Left renal cortex interstitium (tissue), 4 donors: ENCODE data around the gene RESF1. TPM values are rescaled to one million over a fixed set of nuclear protein-coding genes. Genes with fewer than 3 reads are reported as not detected.

Experiments
- DNase-seq, 4 donors: peaks; one replicate each; pipeline ENCODE4 v3.0.0-alpha.2; 2013; ENCODE audit warnings: low read depth in 4 of 4, low spot score in 2 of 4, missing footprints in 1 of 4
- polyA plus RNA-seq, 4 donors: library from polyadenylated mRNA; unstranded; fragments of 120-200 nt; gene quantifications; one replicate each; pipeline ENCODE4 v1.2.1, GENCODE V29; 2013; ENCODE audit not compliant: insufficient read length in 4 of 4

Gene RESF1
- polyA plus RNA-seq, 4 donors, result 44.9 to 62.2 (median 50.9) TPM

DNA sequence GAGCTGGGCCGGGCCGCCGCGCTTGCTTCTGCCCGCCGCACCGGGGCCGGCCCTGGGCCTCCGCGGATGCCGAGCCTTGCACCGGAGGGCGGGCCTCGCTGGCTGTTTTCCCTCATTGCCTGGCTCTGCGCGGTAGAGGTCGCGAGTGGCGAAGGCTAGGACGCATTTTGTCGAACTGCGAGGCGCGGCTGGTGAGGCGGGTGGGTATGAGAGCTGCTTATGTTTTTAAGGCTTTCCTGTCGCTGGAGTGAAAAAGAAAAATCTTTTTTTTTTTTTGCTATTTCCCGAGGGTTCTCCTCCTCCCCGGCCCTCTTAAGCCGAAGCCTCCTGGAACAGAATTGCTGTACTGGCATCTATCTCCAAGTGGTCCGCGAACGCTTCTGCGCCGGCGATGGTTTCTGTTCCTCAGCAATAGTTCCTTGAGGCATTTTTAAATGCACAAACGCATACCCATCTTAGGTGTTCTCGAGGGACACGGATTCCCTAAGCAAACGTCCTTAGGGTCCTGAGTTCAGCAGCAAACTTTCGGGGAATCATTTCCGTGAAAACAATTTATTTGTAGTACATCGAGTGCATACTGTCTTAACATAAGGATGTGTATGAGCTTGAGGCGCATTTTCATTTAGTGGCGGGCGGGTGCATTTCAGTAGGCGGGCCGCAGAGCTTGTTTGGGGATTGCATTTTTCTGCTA lies 631 bp downstream of the RESF1 start:
- DNase-seq, result peak in 3 of 4 donors; percentile 47 to 72 (median 54)

DNA sequence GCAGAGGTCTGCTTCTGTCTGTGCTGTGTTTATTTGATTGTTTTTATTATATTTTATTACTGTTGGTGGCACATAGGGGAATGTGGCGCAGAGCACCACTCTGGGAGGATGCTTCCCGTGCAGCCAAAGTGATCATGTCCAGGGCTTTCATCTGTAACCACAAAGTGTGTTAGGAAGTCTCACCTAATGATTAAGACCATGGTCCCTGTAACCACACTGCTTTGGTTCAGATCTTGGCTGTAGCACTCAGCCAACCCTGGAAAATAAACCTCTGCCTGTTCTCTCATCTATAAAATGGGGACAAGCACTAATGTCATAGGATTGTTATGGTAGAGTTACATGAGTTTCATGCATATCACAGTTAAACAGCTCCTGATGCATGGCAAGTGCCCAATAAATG lies 1.9 kb downstream of the RESF1 start:
- no peak for DNase-seq

DNA sequence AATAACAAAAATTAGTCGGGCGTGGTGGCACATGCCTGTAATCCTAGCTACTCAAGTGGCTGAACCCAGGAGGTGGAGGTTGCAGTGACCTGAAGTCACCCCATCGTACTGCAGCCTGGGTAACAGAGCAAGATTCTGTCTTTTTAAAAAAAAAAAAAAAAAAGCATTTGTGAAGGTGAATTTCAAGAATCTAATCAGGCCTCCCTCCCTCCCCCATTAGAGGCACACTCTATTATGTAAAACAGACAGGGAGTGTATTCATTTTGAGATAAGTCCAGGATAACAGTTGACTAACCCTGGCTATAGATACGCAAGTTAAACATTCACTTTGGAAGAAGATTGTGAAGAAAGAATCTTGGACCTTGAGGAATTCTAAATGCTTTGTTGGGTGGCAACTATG lies 2.9 kb downstream of the RESF1 start:
- DNase-seq, result no peak

DNA sequence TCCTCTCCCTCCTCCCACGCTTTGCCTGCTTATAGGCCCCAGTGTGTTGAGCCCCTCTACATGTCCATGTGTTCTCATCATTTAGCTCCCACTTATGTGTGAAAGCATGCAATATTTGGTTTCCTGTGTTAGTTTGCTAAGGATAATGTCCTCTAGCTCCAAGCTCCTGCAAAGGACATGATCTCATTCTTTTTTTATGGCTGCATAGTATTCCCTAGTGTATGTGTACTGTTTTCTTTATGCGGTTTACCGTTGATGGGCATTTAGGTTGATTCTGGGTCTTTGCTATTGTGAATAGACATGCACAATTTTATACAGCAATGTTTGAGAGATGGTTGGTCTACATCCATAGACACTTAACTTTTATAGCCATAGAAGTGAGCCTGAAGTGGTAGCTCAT lies 5.1 kb downstream of the RESF1 start:
- no peak for DNase-seq

DNA sequence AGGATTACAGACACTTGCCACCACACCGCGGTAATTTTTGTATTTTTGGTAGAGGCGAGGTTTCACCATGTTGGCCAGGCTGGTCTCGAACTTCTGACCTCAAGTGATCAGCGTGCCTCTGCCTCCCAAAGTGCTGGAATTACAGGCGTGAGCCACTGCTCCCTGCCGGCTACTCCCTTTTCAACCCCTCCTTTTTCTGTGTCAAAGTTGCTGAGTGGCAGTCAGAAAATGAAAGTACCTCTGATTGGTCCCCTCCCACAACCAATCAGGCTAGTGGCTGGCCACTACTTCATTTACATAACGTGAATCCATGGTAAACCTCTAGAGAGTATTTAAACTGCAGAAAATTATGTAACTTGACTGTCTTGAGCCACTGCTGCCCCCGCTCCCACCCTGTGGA lies 5.9 kb downstream of the RESF1 start:
- no peak for DNase-seq

DNA sequence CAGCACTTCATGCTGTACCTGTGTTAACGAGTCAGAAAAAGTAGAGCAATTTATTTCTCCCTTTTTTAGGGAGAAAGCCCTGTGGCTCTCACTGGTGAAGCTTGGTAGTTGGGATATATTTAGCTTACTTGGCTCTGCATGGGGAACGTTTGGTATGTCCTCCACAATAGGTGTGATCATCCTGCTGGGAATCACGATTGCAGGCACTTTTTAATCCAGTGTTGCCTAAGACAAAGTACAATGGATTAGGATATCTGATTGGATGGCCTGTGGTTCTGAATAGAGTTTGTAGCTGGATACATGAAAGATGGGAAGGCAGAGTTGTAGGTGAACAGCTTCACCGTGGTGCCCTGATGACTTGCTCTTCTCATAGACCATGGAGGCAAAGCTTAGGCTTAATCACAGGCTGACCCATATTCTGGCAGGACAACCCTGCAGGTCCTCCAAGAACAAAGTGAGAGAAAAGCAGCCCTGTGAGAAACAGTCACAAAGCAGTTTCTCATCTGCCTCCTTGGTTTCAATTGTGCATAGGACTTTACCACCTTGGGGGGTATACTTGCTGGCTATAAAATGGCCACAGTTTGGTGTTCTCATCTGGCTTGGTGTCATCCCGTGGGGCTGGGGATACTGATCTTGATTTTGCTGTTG lies 7.5 kb downstream of the RESF1 start:
- DNase-seq, result no peak

DNA sequence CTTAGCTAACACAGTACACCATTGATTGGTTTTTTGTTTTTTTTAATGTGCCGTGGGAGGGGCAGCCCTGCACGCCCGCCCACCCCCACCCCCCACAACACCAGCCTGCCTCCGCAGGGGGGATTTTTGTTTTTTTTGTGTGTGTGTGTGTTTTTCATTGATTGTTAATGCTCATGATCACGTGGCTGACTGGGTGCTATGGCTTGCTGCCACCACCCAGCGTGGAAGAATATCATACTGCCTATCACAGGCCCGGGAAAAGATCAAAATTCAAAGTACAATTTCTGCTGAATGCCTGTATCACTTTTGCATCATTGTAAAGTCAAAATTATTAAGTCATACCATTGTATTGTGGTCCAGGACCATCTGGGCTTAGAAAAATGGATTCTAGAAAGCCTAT lies 8.3 kb downstream of the RESF1 start:
- no peak for DNase-seq

DNA sequence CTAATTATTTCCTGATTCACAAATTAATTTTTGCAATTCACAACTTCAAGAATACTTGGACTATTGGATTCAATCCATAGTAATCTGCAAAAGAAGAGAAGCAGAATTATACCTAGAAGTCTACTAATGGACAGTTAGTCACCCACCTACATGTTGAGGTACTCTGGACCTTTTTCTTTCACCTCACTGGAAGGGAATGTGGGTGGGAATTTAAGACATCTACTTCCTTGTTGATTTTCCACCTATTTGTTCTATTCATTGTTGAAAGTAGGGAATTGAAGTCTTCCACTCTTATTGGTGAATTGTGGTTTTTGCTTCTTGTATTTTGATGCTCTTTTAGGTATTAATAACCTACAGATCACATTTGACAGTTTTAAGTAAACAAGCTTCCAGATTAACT lies 11.0 kb downstream of the RESF1 start:
- DNase-seq, result no peak

DNA sequence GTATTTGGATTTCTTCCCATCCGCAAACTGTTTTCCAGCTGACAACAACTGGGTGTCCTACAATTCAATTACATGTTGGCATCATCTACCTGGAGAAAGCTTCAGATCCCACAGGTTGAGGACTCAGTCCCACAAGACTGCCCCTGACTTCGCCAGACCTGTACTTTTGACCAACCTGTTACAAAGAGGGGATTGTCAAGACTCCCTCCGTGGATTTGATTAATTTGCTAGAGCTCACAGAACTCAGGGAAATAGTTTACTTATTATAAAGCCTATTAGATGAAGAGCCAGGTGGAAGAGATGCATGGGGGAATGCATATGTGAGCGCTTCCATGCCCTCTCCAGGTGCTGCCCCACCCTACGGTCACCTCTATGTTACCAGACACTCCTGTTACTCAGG lies 14.6 kb downstream of the RESF1 start:
- no peak for DNase-seq

DNA sequence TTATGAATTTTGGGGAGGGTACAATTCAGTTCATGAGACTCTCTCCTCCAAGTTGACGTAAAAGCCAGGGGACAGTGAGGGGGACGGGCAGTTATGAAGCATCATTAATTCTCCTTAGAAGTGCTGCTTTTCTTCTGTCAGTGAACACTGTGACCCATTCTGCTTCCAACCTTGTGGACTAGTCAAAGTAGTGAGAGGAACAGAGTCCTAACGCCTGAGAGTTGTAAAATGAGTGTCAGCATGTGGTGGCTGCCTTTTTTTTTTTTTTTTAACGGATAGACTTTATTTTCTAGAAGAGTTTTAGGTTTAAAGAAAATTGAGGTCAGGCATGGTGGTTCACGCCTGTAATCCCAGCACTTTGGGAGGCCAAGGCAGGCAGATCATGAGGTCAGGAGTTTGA lies 15.5 kb downstream of the RESF1 start:
- no peak for DNase-seq

DNA sequence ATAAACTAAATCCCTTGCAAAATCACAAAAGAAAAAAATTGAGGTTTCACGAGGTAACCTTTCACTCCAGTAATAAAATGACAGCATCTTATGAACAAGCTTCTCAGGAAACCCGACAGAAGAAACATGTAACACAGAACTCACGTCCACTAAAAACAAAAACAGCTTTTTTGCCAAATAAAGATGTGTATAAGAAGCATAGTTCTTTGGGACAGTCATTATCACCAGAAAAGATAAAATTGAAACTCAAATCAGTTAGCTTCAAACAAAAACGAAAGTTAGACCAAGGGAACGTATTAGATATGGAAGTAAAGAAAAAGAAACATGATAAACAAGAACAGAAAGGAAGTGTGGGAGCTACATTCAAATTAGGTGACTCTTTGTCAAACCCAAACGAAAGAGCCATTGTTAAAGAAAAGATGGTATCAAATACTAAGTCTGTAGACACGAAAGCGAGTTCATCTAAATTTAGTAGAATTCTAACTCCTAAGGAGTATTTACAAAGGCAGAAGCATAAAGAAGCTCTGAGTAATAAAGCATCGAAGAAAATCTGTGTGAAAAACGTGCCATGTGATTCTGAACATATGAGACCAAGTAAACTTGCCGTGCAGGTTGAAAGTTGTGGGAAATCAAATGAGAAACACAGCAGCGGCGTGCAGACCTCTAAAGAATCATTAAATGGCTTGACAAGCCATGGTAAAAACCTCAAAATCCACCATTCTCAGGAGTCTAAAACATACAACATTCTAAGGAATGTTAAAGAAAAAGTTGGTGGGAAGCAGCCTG lies 25.8 kb downstream of the RESF1 start:
- DNase-seq, result no peak

DNA sequence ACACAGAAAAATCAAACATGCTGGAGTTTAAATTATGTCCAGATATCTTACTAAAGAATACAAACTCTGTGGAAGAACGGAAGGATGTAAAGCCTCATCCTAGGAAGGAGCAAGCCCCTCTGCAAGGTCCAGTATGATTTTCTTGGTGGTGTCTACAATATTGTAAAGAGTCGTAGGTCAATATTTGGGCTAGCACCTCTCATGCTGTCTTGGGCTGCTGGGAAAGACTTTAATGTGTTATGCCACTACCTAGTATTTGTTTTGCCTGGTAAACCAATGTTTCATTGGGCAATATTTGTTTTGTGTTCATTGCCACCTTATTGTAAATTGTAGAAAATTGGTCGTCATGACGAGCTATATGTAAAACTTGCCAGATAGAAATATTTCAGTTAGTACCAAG lies 26.6 kb downstream of the RESF1 start:
- no peak for DNase-seq

DNA sequence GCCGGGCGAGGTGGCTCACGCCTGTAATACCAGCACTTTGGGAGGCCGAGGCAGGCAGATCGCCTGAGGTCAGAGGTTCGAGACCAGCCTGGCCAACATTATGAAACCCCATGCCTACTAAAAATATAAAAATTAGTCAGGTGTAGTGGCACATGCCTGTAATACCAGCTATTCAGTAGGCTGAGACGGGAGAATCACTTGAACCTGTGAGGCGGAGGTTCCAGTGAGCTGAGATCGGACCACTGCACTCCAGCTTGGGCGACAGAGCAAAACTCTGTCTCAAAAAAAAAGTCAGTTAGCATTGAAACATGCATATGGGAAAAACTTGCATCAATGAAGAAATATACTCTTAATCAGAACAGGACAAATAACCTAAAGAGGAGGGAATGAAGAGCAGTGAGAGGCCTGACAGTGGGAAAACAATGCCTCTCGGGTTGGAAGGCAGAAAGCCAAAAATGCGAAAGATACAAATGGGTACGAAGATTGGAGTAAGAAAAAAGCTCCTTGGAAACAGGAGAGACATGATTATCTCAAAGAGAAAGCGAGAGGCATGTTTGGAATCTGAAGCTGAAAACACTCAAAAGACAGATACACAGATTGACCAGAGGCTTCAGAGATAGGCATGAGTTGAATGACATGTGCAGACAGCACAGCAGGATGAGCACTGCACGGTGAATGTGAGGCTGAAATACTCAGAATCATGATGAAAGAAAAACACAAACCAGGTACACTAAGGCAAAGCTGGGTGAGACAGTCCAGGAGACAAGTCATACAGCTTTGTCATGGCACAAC lies 30.6 kb downstream of the RESF1 start:
- DNase-seq, result no peak

DNA sequence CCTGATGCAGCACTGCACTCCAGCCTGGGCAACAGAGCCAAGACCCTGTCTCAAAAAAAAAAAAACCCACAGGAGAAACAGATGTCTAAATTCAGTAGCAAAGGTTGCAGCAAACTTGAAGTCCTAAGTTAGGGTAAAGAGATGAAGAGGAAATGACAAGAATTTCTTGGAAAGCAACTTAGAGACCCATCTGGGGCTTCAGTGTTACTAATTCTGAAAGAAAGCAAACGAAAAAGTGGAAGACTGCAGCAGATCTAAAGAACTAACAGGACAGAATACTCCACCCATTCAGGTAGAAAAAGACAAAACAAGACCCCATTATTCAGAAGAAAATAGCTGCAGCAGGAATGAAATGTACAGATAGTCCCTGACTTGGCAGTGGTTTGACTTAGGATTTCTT lies 31.9 kb downstream of the RESF1 start:
- DNase-seq, result no peak

DNA sequence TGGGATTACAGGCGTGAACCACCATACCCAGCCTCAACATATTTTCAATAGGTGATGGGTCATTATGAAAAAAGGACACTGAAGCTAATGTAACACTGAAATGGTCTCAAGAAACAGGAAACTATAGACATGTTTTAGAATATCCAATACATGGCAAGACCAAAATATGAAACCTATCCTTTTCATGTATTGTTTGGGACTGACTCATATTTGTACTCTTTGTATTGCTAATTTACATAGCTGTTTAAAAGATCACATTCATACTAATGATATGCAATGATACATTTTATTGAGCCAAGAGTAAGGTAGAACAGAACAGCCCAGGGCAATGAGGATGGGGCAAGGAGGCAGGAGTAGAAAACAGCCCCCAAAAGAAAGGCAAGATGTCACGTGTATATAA lies 32.6 kb downstream of the RESF1 start:
- DNase-seq, result no peak

DNA sequence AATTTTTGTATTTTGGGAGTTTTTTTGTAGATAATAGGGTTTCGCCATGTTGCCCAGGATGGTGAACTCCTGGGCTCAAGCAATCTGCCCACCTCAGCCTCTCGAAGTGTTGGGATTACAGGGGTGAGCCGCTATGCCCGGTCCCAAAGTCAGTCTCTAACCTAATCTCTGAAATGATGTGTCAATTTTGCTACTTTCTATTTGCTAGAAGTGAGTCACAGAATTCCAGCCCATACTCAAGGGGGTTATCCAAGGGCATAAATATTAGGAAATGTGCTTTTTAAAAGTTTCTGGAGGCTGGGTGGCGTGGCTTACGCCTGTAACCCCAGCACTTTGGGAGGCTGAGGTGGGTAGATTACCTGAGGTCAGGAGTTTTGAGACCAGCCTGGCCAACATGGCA lies 40.5 kb downstream of the RESF1 start:
- no peak for DNase-seq

DNA sequence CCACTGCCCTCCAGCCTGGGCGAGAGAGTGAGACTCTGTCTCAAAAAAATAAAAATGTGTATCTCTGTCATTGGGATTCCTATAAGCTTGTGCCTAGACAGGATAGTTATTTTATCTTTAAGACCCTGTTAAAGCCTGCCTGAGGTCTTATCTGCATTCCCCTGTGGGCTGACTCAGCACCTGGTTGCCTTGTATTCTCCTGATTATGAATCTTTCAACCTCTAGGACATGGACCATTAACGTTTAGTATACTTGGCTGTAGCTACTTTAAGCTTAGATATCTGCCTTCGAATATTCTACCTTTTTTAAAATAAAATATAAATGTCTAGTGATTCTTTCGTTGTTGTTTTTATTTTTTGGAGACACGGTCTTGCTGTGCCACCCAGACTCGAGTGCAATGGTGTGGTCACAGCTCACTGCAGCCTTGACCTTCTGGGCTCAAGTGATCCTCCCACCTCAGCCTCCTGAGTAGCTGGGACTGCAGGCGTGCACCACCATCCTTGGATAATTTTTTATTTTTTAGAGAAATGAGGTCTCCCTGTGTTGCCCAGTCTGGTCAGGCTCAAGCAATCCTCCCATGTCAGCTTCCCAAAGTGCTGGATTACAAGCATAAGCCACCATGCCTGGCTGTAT lies 41.3 kb downstream of the RESF1 start:
- no peak for DNase-seq

DNA sequence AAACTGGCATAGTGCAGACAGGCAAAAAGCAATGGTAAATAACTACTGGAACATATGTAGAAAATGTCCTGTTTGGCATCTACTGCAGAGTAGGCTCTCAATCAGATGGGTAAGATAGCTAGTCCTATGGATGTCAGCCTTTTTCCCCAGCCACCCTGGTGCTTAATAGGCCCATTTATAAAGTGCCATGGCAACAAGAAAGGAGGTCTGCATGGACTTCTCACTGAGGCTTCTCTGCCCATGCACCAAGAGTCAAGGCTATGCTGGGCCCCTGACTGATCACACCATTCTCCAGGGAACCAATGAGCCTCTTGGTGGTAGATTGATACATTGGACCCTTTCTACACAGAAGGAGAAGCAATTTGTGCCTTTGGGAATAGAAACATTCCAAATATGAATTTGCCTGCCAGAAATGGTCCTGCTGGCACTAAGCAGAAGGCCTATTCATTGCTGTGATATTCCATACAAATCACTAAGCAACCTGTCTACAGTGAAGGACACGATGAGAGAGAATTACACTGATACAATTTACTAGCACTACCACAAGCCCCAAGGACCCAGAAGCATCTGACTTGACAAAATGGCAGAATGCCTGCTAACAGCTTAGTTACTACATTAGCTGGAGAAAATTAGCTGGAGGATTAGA lies 43.8 kb downstream of the RESF1 start:
- no peak for DNase-seq

DNA sequence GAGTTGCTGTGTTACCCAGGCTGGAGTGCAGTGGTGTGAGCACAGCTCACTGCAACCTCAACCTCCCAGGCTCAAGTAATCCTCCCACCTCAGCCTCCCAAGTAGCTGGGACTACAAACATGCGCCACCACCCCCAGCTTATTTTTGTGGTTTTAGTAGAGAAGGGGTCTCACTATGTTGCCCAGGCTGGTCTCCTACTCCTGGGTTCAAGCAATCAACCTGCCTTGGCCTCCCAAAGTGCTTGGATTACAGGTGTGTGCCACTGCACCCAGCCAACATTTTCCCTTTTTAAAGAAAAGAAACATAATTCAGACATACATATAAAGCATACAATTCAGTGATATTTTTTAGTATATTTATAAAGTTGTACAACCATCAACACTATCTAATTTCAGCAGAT lies 44.4 kb downstream of the RESF1 start:
- no peak for DNase-seq

DNA sequence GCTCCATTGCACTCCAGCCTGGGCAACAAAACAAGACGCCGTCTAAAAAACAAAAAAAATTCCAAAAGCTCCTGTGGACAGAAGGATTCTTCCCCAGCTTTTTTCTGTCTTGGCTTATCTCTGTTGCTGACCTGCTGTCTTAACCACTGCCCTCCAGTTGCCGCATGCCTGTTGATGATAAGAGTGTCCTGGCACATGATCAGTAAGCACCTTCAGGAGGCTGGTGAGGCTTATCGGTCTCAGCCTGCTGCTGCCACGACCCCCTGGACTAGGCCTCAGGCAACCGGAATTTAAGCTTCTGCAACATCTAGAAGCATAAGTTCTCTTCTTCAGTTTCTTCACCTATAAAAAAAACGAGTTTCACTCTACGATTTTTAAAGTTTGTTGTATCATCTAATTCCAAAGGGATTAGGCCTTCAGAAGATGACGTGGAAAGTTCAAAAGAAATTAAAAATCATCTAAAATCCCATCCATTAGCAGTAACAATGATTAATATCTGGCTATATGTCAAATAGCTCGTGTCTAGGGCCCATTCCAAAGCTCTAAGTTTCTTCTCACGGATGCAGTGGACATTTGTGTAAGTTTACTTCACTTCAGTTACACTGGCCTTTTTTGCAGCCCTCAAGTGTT lies 46.4 kb downstream of the RESF1 start:
- no peak for DNase-seq
